PC-9 (cell line): ENCODE results near the gene CYSRT1.

Experiments
- CTCF ChIP-seq: fragments of 200-600 bp; sonication (generic); conservative IDR thresholded peaks from 2 replicates; pipeline ENCODE4 v1.6.1; 2017; ENCODE audit warnings: mixed run types, antibody characterized with exemption, mild to moderate bottlenecking, moderate library complexity
- EZH2 ChIP-seq: fragments of 200-600 bp; sonication (generic); IDR thresholded peaks from 2 replicates; pipeline ENCODE4 v1.8.0; 2017; ENCODE audit warnings: antibody characterized with exemption, low read depth

- TF ChIP-seq CTCF (peak; percentile 51), EZH2 (no peak)
Measured at GRCh38 chr9:137213160-137214060, 11.6 kb upstream of the CYSRT1 start.
